Endothelial cell of umbilical vein (primary cell): Measurements from ENCODE around the gene GAS7. TPM values are rescaled to one million over a fixed set of nuclear protein-coding genes. Genes with fewer than 3 reads are reported as not detected.

Source experiments
- BruUV-seq: library from RNA; stranded (reverse); fragments of 400-500 nt; replicated peaks from 2 replicates; lab custom pipeline; 2021; lab: Mats Ljungman, UMichigan
- CTCF ChIA-PET: fragments of 300-600, 350-600 bp; sonication (Branson Sonifier 250); formaldehyde crosslinking; loops from one replicate; lab custom pipeline; 2021; ENCODE audit warnings: antibody characterized with exemption, inconsistent platforms; lab: Charles Lee
- POLR2A ChIA-PET: fragments of 300-600, 350-600 bp; sonication (Branson Sonifier 250); formaldehyde crosslinking; loops from one replicate; lab custom pipeline; 2021; ENCODE audit warnings: antibody characterized with exemption, inconsistent platforms; lab: Charles Lee
- DNase-seq: peaks from one replicate; pipeline ENCODE4 v3.0.0-alpha.2; 2011; ENCODE audit warnings: low read depth, low spot score
- FAIRE-seq: peaks from 2 replicates; lab custom pipeline; 2011; peaks lifted over from hg19 to GRCh38; lab: Jason Lieb, UNC
- H2AFZ ChIP-seq: 2 replicates; pipeline ENCODE4 v1.6.0; 2012; ENCODE audit warnings: low read depth, low read length, control low read depth, inconsistent platforms
- H3K27ac ChIP-seq: 2 replicates; pipeline ENCODE4 v1.5.1; 2011; ENCODE audit warnings: low read depth, mild to moderate bottlenecking, control low read depth, low read length, moderate library complexity; ENCODE audit not compliant: insufficient read depth
- H3K27me3 ChIP-seq, 2 experiments: 2 replicates each; pipeline versions ENCODE4 v1.6.0 to v1.6.1; 2011; ENCODE audit warnings: low read length in 2 of 2, mixed read lengths in 1 of 2; ENCODE audit not compliant: control insufficient read depth in 2 of 2, insufficient read depth in 2 of 2
- H3K36me3 ChIP-seq, 2 experiments: 2 replicates in 1 of 2; 3 replicates in 1 of 2; pipeline ENCODE4 v1.5.1; 2011; ENCODE audit warnings: low read length in 2 of 2, mild to moderate bottlenecking in 1 of 2, moderate library complexity in 1 of 2; ENCODE audit not compliant: control insufficient read depth in 2 of 2, insufficient read depth in 2 of 2; ENCODE audit errors: extremely low read depth in 1 of 2
- H3K4me1 ChIP-seq: 3 replicates; pipeline ENCODE4 v1.5.1; 2011; ENCODE audit warnings: mild to moderate bottlenecking, low read length; ENCODE audit not compliant: control insufficient read depth, insufficient read depth; ENCODE audit errors: extremely low read depth
- H3K4me2 ChIP-seq: 2 replicates; pipeline ENCODE4 v1.6.1; 2011; ENCODE audit warnings: low read length, control low read depth, mixed read lengths; ENCODE audit not compliant: insufficient read depth
- H3K4me3 ChIP-seq, 3 experiments: fragments of 200-600 bp in 1 of 3; sonication (generic), shearing (Covaris generic) in 1 of 3; replicated peaks in 1 of 3; 2 replicates each; pipeline ENCODE4 v1.5.1; 2011 to 2016; ENCODE audit warnings: control low read depth in 3 of 3, low read length in 3 of 3, mild to moderate bottlenecking in 2 of 3, inconsistent platforms in 1 of 3, low read depth in 1 of 3, moderate library complexity in 1 of 3; ENCODE audit not compliant: insufficient read depth in 1 of 3
- H3K79me2 ChIP-seq: 2 replicates; pipeline ENCODE4 v1.6.0; 2012; ENCODE audit warnings: low read length, inconsistent platforms; ENCODE audit not compliant: control insufficient read depth, insufficient read depth
- H3K9ac ChIP-seq: replicated peaks from 2 replicates; pipeline ENCODE3; 2011; ENCODE audit warnings: low read length, control low read depth; ENCODE audit not compliant: insufficient read depth; ENCODE audit errors: extremely low read depth
- H3K9me1 ChIP-seq: replicated peaks from 3 replicates; pipeline ENCODE4 v1.6.0; 2011; ENCODE audit warnings: mild to moderate bottlenecking, low read length; ENCODE audit not compliant: control insufficient read depth, insufficient read depth; ENCODE audit errors: extremely low read depth
- H3K9me3 ChIP-seq: replicated peaks from 2 replicates; pipeline ENCODE4 v1.5.1; 2012; ENCODE audit warnings: low read length, inconsistent platforms; ENCODE audit not compliant: control insufficient read depth, insufficient read depth
- H4K20me1 ChIP-seq: replicated peaks from 2 replicates; pipeline ENCODE3; 2011; ENCODE audit warnings: mild to moderate bottlenecking, low read length; ENCODE audit not compliant: control insufficient read depth, insufficient read depth; ENCODE audit errors: extremely low read depth
- CTCF ChIP-seq, 2 donors: IDR thresholded peaks; 1 replicate in 1 of 2; 2 replicates in 1 of 2; pipeline ENCODE4 v1.5.1; 2011; ENCODE audit warnings: low read length in 2 of 2, mild to moderate bottlenecking in 2 of 2, moderate library complexity in 2 of 2, control low read depth in 1 of 2, inconsistent platforms in 1 of 2, low read depth in 1 of 2; ENCODE audit not compliant: insufficient read depth in 1 of 2; ENCODE audit errors: extremely low read depth in 1 of 2
- EZH2 ChIP-seq: IDR thresholded peaks from 2 replicates; pipeline ENCODE4 v1.6.1; 2012; ENCODE audit warnings: borderline replicate concordance, low read depth, mild to moderate bottlenecking, moderate library complexity, low read length, inconsistent platforms; ENCODE audit not compliant: severe bottlenecking
- FOS ChIP-seq: IDR thresholded peaks from 2 replicates; pipeline ENCODE4 v1.6.1; 2011; ENCODE audit warnings: mild to moderate bottlenecking, low read length, moderate library complexity, borderline replicate concordance; ENCODE audit not compliant: insufficient read depth
- GATA2 ChIP-seq: IDR thresholded peaks from 2 replicates; pipeline ENCODE4 v1.7.0; 2011; ENCODE audit warnings: low read depth, mild to moderate bottlenecking, moderate library complexity, mixed read lengths, low read length; ENCODE audit not compliant: insufficient read length, insufficient read depth
- JUN ChIP-seq: IDR thresholded peaks from 2 replicates; pipeline ENCODE4 v1.6.1; 2011; ENCODE audit warnings: borderline replicate concordance, low read depth; ENCODE audit not compliant: insufficient read length, insufficient read depth
- MAX ChIP-seq: IDR thresholded peaks from 2 replicates; pipeline ENCODE4 v1.6.1; 2011; ENCODE audit not compliant: insufficient read depth, insufficient read length
- MYC ChIP-seq: IDR thresholded peaks from one replicate; pipeline ENCODE4 v1.6.1; 2011; ENCODE audit warnings: mild to moderate bottlenecking, low read depth, low read length
- POLR2A ChIP-seq: IDR thresholded peaks from 2 replicates; pipeline ENCODE4 v1.6.1; 2012; ENCODE audit warnings: low read depth, mild to moderate bottlenecking, control low read depth, low read length
- POLR2AphosphoS5 ChIP-seq: IDR thresholded peaks from 2 replicates; pipeline ENCODE4 v1.6.1; 2012; ENCODE audit warnings: low read depth, mild to moderate bottlenecking, control low read depth, low read length, moderate library complexity; ENCODE audit not compliant: insufficient read depth
- dilution Hi-C: fragments of 300-500 bp; cut with MboI; formaldehyde crosslinking; loops from one replicate; pipeline ENCODE4 v1.15.0; 2019; ENCODE audit warnings: low sequenced_read_pairs; ENCODE audit not compliant: extremely low pct_ligation_motif_present
- intact Hi-C: fragments of 100-400 bp; cut with micrococcal nuclease; formaldehyde crosslinking; loops from one replicate; pipeline ENCODE4 v1.10.0; 2022
- polyA plus RNA-seq, 4 experiments: library from polyadenylated mRNA; depleted of rRNA in 3 of 4; stranded (reverse) in 3 of 4; unstranded in 1 of 4; fragments of >200 nt; gene quantifications; 2 replicates each; pipeline versions ENCODE4 v1.2.1 to v1.2.3, GENCODE V29; 2011 to 2012; ENCODE audit warnings: missing spikeins in 1 of 4
- total RNA-seq: library from RNA; stranded (reverse); gene quantifications from 2 replicates; pipeline ENCODE4 v1.2.3, GENCODE V29; 2021

Gene GAS7
- total and polyA plus RNA-seq, 2 donors (not counting 3 experiments of a cell fraction or from before 2014, with no cell fraction given), result not detected

- H3K4me2 ChIP-seq, result no peak overlapping the region
- H3K4me3 ChIP-seq, result no peak overlapping the region
- dilution Hi-C loops (no loop called here), intact Hi-C loops (no loop called here)
- peaks cover 3% of the 10 kb centered on the region for H3K9me3 ChIP-seq
- ChIA-PET POLR2A (no interaction called here), CTCF (no interaction called here)
- no peak overlapping the region for H2AFZ ChIP-seq
- H3K36me3 ChIP-seq, result no peaks in the 10 kb centered on the region
- BruUV-seq, result no TSS peak
- no peak overlapping the region for H3K9ac ChIP-seq
- no peak for DNase-seq
- H3K27me3 ChIP-seq, result no peaks in the 10 kb centered on the region
- H3K9me1 ChIP-seq, result no peaks in the 10 kb centered on the region
- no peaks in the 10 kb centered on the region for H3K79me2 ChIP-seq
- no peaks in the 10 kb centered on the region for H3K4me1 ChIP-seq
- no peaks in the 10 kb centered on the region for H4K20me1 ChIP-seq
- no peak for TF ChIP-seq GATA2
- no peak for TF ChIP-seq POLR2AphosphoS5
- TF ChIP-seq POLR2A, result no peak
- TF ChIP-seq FOS, result no peak
- TF ChIP-seq MYC, result no peak
- TF ChIP-seq EZH2, result no peak
- TF ChIP-seq MAX, result no peak
- no peak for TF ChIP-seq JUN
- no peak for TF ChIP-seq CTCF (IDR thresholded peaks at IDR 0.05; ENCODE audit: extremely low read depth in 1 of 2, insufficient read depth in 1 of 2, low read depth in 1 of 2, low read length in 2 of 2)
- no peak overlapping the region for H3K27ac ChIP-seq
- FAIRE-seq, result no peak
Observed at GRCh38 chr17:10116753-10117420, 81.5 kb downstream of the GAS7 start.
